Fibroblast of lung (primary cell): ENCODE results near the gene MAML2. TPM values are rescaled to one million over a fixed set of nuclear protein-coding genes. Genes with fewer than 3 reads are reported as not detected.
A peak's percentile ranks its signal among the peaks of the same experiment; 100 is the strongest.
"Not testable (repeated sequence)": the region's sequence is repeated elsewhere in the genome, so short reads cannot be mapped to it uniquely, and the experiment has no call there.

Source experiments
- DNase-seq, 2 donors: peaks; one replicate each; pipeline versions ENCODE4 v3.0.0 to v3.0.0-alpha.2; 2010; ENCODE audit warnings: low read depth in 2 of 2
- H2AFZ ChIP-seq: 2 replicates; pipeline ENCODE4 v1.5.1; 2012; ENCODE audit warnings: low read length, control low read depth, inconsistent platforms
- H3K27ac ChIP-seq: 2 replicates; pipeline ENCODE4 v1.5.1; 2011; ENCODE audit warnings: low read length, control low read depth; ENCODE audit not compliant: insufficient read depth
- H3K27me3 ChIP-seq: 2 replicates; pipeline ENCODE4 v1.5.1; 2011; ENCODE audit warnings: mild to moderate bottlenecking, low read length; ENCODE audit not compliant: control insufficient read depth, insufficient read depth
- H3K36me3 ChIP-seq: 2 replicates; pipeline ENCODE4 v1.5.1; 2011; ENCODE audit warnings: low read length; ENCODE audit not compliant: control insufficient read depth, insufficient read depth
- H3K4me1 ChIP-seq: 2 replicates; pipeline ENCODE4 v1.5.1; 2011; ENCODE audit warnings: low read length; ENCODE audit not compliant: control insufficient read depth, insufficient read depth; ENCODE audit errors: extremely low read depth
- H3K4me2 ChIP-seq: 2 replicates; pipeline ENCODE4 v1.5.1; 2011; ENCODE audit warnings: low read length, control low read depth; ENCODE audit not compliant: insufficient read depth; ENCODE audit errors: extremely low read depth
- H3K4me3 ChIP-seq, 4 experiments: fragments of 200-600 bp in 1 of 4; sonication (generic) in 1 of 4; replicated peaks in 1 of 4; 2 replicates each; pipeline ENCODE4 v1.5.1; 2011 to 2016; ENCODE audit warnings: low read length in 4 of 4, low read depth in 3 of 4, mild to moderate bottlenecking in 3 of 4, control low read depth in 2 of 4, inconsistent platforms in 1 of 4, mixed read lengths in 1 of 4; ENCODE audit not compliant: insufficient read depth in 1 of 4; ENCODE audit errors: control extremely low read depth in 1 of 4
- H3K79me2 ChIP-seq: 2 replicates; pipeline ENCODE4 v1.5.1; 2012; ENCODE audit warnings: mild to moderate bottlenecking, low read length, inconsistent platforms; ENCODE audit not compliant: control insufficient read depth, insufficient read depth
- H3K9ac ChIP-seq: 2 replicates; pipeline ENCODE4 v1.5.1; 2011; ENCODE audit warnings: mild to moderate bottlenecking, low read length, control low read depth; ENCODE audit not compliant: insufficient read depth
- H3K9me3 ChIP-seq: 2 replicates; pipeline ENCODE4 v1.5.1; 2012; ENCODE audit warnings: low read depth, low read length; ENCODE audit not compliant: control insufficient read depth, insufficient read depth
- H4K20me1 ChIP-seq: 2 replicates; pipeline ENCODE4 v1.5.1; 2011; ENCODE audit warnings: low read length; ENCODE audit not compliant: control insufficient read depth, insufficient read depth; ENCODE audit errors: extremely low read depth
- CTCF ChIP-seq, 2 donors: IDR thresholded peaks in 1 of 2; conservative IDR thresholded peaks in 1 of 2; 1 replicate in 1 of 2; 2 replicates in 1 of 2; pipeline ENCODE4 v1.5.1; 2011 to 2012; ENCODE audit warnings: low read length in 2 of 2, control low read depth in 1 of 2, inconsistent platforms in 1 of 2, low read depth in 1 of 2, mild to moderate bottlenecking in 1 of 2
- EZH2 ChIP-seq: IDR thresholded peaks from 2 replicates; pipeline ENCODE4 v1.5.1; 2012; ENCODE audit warnings: low read length, control low read depth, mild to moderate bottlenecking; ENCODE audit errors: missing control alignments
- polyA plus RNA-seq, 2 donors: library from polyadenylated mRNA; depleted of rRNA in 1 of 2; stranded (reverse) in 1 of 2; unstranded in 1 of 2; fragments of >200 nt; gene quantifications; 2 replicates each; pipeline ENCODE4 v1.2.1, GENCODE V29; 2011 to 2012; ENCODE audit warnings: missing spikeins in 1 of 2
- total RNA-seq: library from RNA; depleted of rRNA; stranded (reverse); fragments of >200 nt; gene quantifications from 2 replicates; pipeline ENCODE4 v1.2.1, GENCODE V29; 2014

Gene MAML2
- total and polyA plus RNA-seq, 2 donors (not counting 1 experiment from before 2014, with no cell fraction given): 13.0 to 19.0 TPM

- no peak for TF ChIP-seq CTCF (conservative IDR thresholded peaks at IDR 0.05 in 1 of 2, IDR thresholded peaks at IDR 0.05 in 1 of 2; ENCODE audit: low read depth in 1 of 2, low read length in 2 of 2)
- TF ChIP-seq EZH2: no peak
- Histone ChIP-seq H3K27ac (no peak overlapping the region), H3K4me3 (no peak overlapping the region), H3K9me3 (no peaks in the 10 kb centered on the region), H3K9ac (no peak overlapping the region), H3K36me3 (no peaks in the 10 kb centered on the region), H3K4me2 (no peak overlapping the region), H4K20me1 (no peaks in the 10 kb centered on the region), H3K4me1 (no peaks in the 10 kb centered on the region), H3K79me2 (peaks cover 4% of the 10 kb centered on the region), H3K27me3 (no peaks in the 10 kb centered on the region), H2AFZ (no peak overlapping the region)
- DNase-seq: no peak
Observed at GRCh38 chr11:96273507-96273906, 69.5 kb downstream of the MAML2 start.

- Histone ChIP-seq H3K79me2 (peaks cover 4% of the 10 kb centered on the region), H4K20me1 (no peaks in the 10 kb centered on the region), H3K9me3 (no peaks in the 10 kb centered on the region), H3K4me1 (no peaks in the 10 kb centered on the region), H3K27me3 (no peaks in the 10 kb centered on the region), H2AFZ (no peak overlapping the region), H3K27ac (no peak overlapping the region), H3K4me2 (no peak overlapping the region), H3K4me3 (no peak overlapping the region), H3K9ac (no peak overlapping the region), H3K36me3 (no peaks in the 10 kb centered on the region)
- peak; percentile 56 to 68 for DNase-seq
- TF ChIP-seq EZH2: no peak
- no peak for TF ChIP-seq CTCF (conservative IDR thresholded peaks at IDR 0.05 in 1 of 2, IDR thresholded peaks at IDR 0.05 in 1 of 2; ENCODE audit: low read depth in 1 of 2, low read length in 2 of 2)
Observed at GRCh38 chr11:96272529-96273222, 70.3 kb downstream of the MAML2 start.

- H3K79me2 ChIP-seq: peaks cover 4% of the 10 kb centered on the region
- H3K9ac ChIP-seq: no peak overlapping the region
- no peak overlapping the region for H3K4me3 ChIP-seq
- peaks cover 3% of the 10 kb centered on the region for H3K4me1 ChIP-seq
- no peaks in the 10 kb centered on the region for H4K20me1 ChIP-seq
- DNase-seq: no peak
- no peaks in the 10 kb centered on the region for H3K9me3 ChIP-seq
- TF ChIP-seq EZH2 (no peak), CTCF (conservative IDR thresholded peaks at IDR 0.05 in 1 of 2, IDR thresholded peaks at IDR 0.05 in 1 of 2; ENCODE audit: low read depth in 1 of 2, low read length in 2 of 2) (no peak)
- no peak overlapping the region for H3K27ac ChIP-seq
- H3K36me3 ChIP-seq: no peaks in the 10 kb centered on the region
- no peak overlapping the region for H2AFZ ChIP-seq
- no peaks in the 10 kb centered on the region for H3K27me3 ChIP-seq
- no peak overlapping the region for H3K4me2 ChIP-seq
Observed at GRCh38 chr11:96271777-96272176, 71.2 kb downstream of the MAML2 start.

GRCh38 chr11:96271352-96271751 is 71.6 kb downstream of the MAML2 start:
- H3K27me3 ChIP-seq, H3K4me3 ChIP-seq, H3K4me1 ChIP-seq, DNase-seq, H3K9ac ChIP-seq, H3K36me3 ChIP-seq, H3K9me3 ChIP-seq, H2AFZ ChIP-seq, H3K27ac ChIP-seq, H3K79me2 ChIP-seq, H4K20me1 ChIP-seq, H3K4me2 ChIP-seq: not testable (repeated sequence)

- H3K9ac ChIP-seq, H3K4me2 ChIP-seq, H3K27ac ChIP-seq, DNase-seq, H2AFZ ChIP-seq, H3K4me3 ChIP-seq, H4K20me1 ChIP-seq, H3K9me3 ChIP-seq, H3K36me3 ChIP-seq, H3K27me3 ChIP-seq, H3K79me2 ChIP-seq: not testable (repeated sequence)
- H3K4me1 ChIP-seq: peaks cover 19% of the 10 kb centered on the region
Observed at GRCh38 chr11:96268527-96268926, 74.5 kb downstream of the MAML2 start.
